WERI-Rb-1 (cell line): ENCODE data around the gene STPG2.

ENCODE experiments used
- DNase-seq: peaks from one replicate; pipeline ENCODE4 v3.0.0-alpha.2; 2020
- H3K27ac ChIP-seq: fragments of 250-450 bp; sonication (Bioruptor Pico); 2 replicates; pipeline ENCODE4 v1.5.1; 2020; ENCODE audit warnings: mild to moderate bottlenecking, moderate library complexity
- H3K27me3 ChIP-seq: fragments of 250-450 bp; sonication (Bioruptor Pico); 2 replicates; pipeline ENCODE4 v1.5.1; 2021; ENCODE audit warnings: mild to moderate bottlenecking, low read depth, moderate library complexity; ENCODE audit not compliant: insufficient read depth, severe bottlenecking
- H3K36me3 ChIP-seq: fragments of 250-450 bp; sonication (Bioruptor Pico); 2 replicates; pipeline ENCODE4 v1.5.1; 2020; ENCODE audit warnings: mild to moderate bottlenecking, moderate library complexity
- H3K4me3 ChIP-seq: 2 replicates; pipeline ENCODE4 v1.5.1; 2011; ENCODE audit warnings: low read depth, mild to moderate bottlenecking, control low read depth, low read length
- H3K9me3 ChIP-seq: fragments of 250-450 bp; sonication (Bioruptor Pico); 2 replicates; pipeline ENCODE4 v1.5.1; 2021; ENCODE audit warnings: mild to moderate bottlenecking, moderate library complexity; ENCODE audit not compliant: severe bottlenecking
- CTCF ChIP-seq: IDR thresholded peaks from 2 replicates; pipeline ENCODE4 v1.5.1; 2011; ENCODE audit warnings: low read depth, mild to moderate bottlenecking, control low read depth, inconsistent platforms, low read length

Gene STPG2

GRCh38 chr4:97513917-97514316 is 629.4 kb downstream of the STPG2 start:
- Histone ChIP-seq H3K27me3 (no peaks in the 10 kb centered on the region), H3K9me3 (no peaks in the 10 kb centered on the region), H3K36me3 (no peaks in the 10 kb centered on the region), H3K4me3 (no peak overlapping the region), H3K27ac (no peak overlapping the region)
- no peak for DNase-seq
- no peak for TF ChIP-seq CTCF
